ENCODE measurements around the gene GATD1.

DNA sequence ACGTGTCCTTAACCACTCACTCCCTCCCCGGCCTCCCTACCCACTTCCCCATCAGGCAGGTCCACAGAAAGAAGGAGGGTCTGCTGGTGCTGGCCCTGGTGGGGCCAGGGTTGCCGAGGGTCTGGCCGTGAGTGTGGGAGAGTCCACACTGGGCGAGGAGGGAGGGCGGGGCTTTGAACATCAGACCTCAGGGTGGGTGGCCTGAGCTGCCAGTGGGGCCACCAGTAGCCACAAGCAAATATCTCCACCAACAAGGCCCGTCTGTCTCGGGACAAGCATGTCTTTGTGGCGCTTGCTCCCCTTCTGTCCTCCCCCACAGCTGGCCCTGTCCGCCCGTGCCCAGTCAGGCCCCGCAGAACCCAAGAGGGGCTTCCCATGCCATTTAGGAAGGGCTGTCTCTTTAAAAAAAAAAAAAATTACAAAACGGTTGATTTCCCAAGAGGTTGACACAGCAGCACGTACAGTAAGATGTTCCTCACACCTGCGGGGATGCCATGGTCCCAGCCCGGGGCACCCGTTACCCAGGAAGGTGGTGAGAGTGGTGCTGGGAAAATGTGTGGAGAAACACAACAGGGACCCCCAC, 47.7 kb downstream of the GATD1 start:
- no peak for TF ChIP-seq POLR2AphosphoS5 (IDR thresholded peaks at IDR 0.05; ENCODE audit: low read depth, low read length)
- TF ChIP-seq POLR2A (IDR thresholded peaks at IDR 0.05; ENCODE audit: low read depth, low read length) = no peak
- TF ChIP-seq TAF1 (IDR thresholded peaks at IDR 0.05; ENCODE audit: borderline replicate concordance, low read depth, low read length) = no peak
